IMR-90 (cell line): ENCODE measurements around the gene KIFBP. TPM values are rescaled to one million over a fixed set of nuclear protein-coding genes. Genes with fewer than 3 reads are reported as not detected.

Source experiments
- ATAC-seq: fragments of 200-7000 bp; cut with Tn5 transposase; 2 replicates; pipeline ENCODE4 v1.9.1; 2020; ENCODE audit warnings: low read depth, mild to moderate bottlenecking, moderate library complexity
- BruUV-seq: library from RNA; stranded (reverse); fragments of 400-500 nt; replicated peaks from 2 replicates; lab custom pipeline; 2021; lab: Mats Ljungman, UMichigan
- CTCF ChIA-PET: fragments of 300-600 bp; formaldehyde crosslinking; extraction: SDS; loops from one replicate; lab custom pipeline; 2021; ENCODE audit warnings: antibody characterized with exemption; lab: Yijun Ruan, JAX
- POLR2A ChIA-PET: fragments of 300-600 bp; sonication (Branson Sonifier 250); formaldehyde crosslinking; loops from one replicate; lab custom pipeline; 2022; ENCODE audit warnings: antibody characterized with exemption; ENCODE audit not compliant: unreplicated experiment; lab: Charles Lee
- DNase-seq: peaks from one replicate; pipeline ENCODE4 v3.0.0; 2013
- H2AFZ ChIP-seq: replicated peaks from 2 replicates; pipeline ENCODE3; 2013; ENCODE audit warnings: low read length, mild to moderate bottlenecking; ENCODE audit not compliant: poor library complexity
- H2AK5ac ChIP-seq: 2 replicates; pipeline ENCODE4 v1.6.1; 2013; ENCODE audit warnings: low read depth, low read length, inconsistent platforms
- H2AK9ac ChIP-seq: replicated peaks from 2 replicates; pipeline ENCODE3; 2013; ENCODE audit warnings: mild to moderate bottlenecking, low read depth, low read length, moderate library complexity; ENCODE audit not compliant: poor library complexity
- H2BK120ac ChIP-seq: 2 replicates; pipeline ENCODE4 v1.6.1; 2013; ENCODE audit warnings: low read depth, low read length, inconsistent platforms
- H2BK15ac ChIP-seq: 3 replicates; pipeline ENCODE4 v1.6.1; 2013; ENCODE audit warnings: low read depth, low read length, inconsistent platforms
- H2BK20ac ChIP-seq: 2 replicates; pipeline ENCODE4 v1.6.1; 2013; ENCODE audit warnings: low read depth, mild to moderate bottlenecking, inconsistent platforms, low read length, moderate library complexity
- H2BK5ac ChIP-seq: 2 replicates; pipeline ENCODE4 v1.6.1; 2013; ENCODE audit warnings: mild to moderate bottlenecking, low read depth, low read length, inconsistent platforms; ENCODE audit not compliant: poor library complexity, severe bottlenecking
- H3K14ac ChIP-seq: replicated peaks from 2 replicates; pipeline ENCODE4 v1.6.1; 2013; ENCODE audit warnings: low read depth, low read length, inconsistent platforms
- H3K18ac ChIP-seq: 2 replicates; pipeline ENCODE4 v1.6.1; 2013; ENCODE audit warnings: low read depth, low read length, control low read depth
- H3K23ac ChIP-seq: 2 replicates; pipeline ENCODE4 v1.6.1; 2013; ENCODE audit warnings: low read depth, low read length, inconsistent platforms
- H3K27ac ChIP-seq: 2 replicates; pipeline ENCODE4 v1.5.1; 2013; ENCODE audit warnings: mild to moderate bottlenecking, control low read depth, low read length; ENCODE audit not compliant: insufficient read depth
- H3K27me3 ChIP-seq: 2 replicates; pipeline ENCODE4 v1.6.1; 2013; ENCODE audit warnings: low read length; ENCODE audit not compliant: control insufficient read depth, insufficient read depth
- H3K36me3 ChIP-seq: 2 replicates; pipeline ENCODE4 v1.6.1; 2013; ENCODE audit warnings: low read length, mixed read lengths; ENCODE audit not compliant: control insufficient read depth, insufficient read depth
- H3K4ac ChIP-seq: 2 replicates; pipeline ENCODE4 v1.6.1; 2013; ENCODE audit warnings: low read depth, low read length, inconsistent platforms
- H3K4me1 ChIP-seq: 2 replicates; pipeline ENCODE4 v1.6.1; 2013; ENCODE audit warnings: low read length, mixed read lengths; ENCODE audit not compliant: control insufficient read depth, insufficient read depth
- H3K4me2 ChIP-seq: 2 replicates; pipeline ENCODE4 v1.6.1; 2013; ENCODE audit warnings: low read depth, mild to moderate bottlenecking, control low read depth, low read length, moderate library complexity
- H3K4me3 ChIP-seq: 2 replicates; pipeline ENCODE4 v1.5.1; 2013; ENCODE audit warnings: low read depth, mild to moderate bottlenecking, control low read depth, low read length, moderate library complexity; ENCODE audit not compliant: insufficient read depth
- H3K56ac ChIP-seq: 2 replicates; pipeline ENCODE4 v1.6.1; 2013; ENCODE audit warnings: low read length, inconsistent platforms; ENCODE audit not compliant: insufficient read depth; ENCODE audit errors: extremely low read depth
- H3K79me1 ChIP-seq, 2 experiments: 2 replicates each; pipeline ENCODE4 v1.6.1; 2013; ENCODE audit warnings: low read length in 2 of 2, inconsistent platforms in 1 of 2, low read depth in 1 of 2
- H3K9ac ChIP-seq: 2 replicates; pipeline ENCODE4 v1.6.1; 2013; ENCODE audit warnings: low read depth, low read length, control low read depth
- H3K9me1 ChIP-seq: 2 replicates; pipeline ENCODE4 v1.6.1; 2013; ENCODE audit warnings: low read length, inconsistent platforms; ENCODE audit not compliant: insufficient read depth
- H3K9me3 ChIP-seq: 2 replicates; pipeline ENCODE4 v1.6.1; 2013; ENCODE audit warnings: low read length; ENCODE audit not compliant: control insufficient read depth, insufficient read depth
- H4K20me1 ChIP-seq: 2 replicates; pipeline ENCODE4 v1.6.1; 2013; ENCODE audit warnings: low read length, inconsistent platforms; ENCODE audit not compliant: insufficient read depth
- H4K5ac ChIP-seq: 2 replicates; pipeline ENCODE4 v1.6.1; 2013; ENCODE audit warnings: mild to moderate bottlenecking, low read depth, low read length, control low read depth
- H4K8ac ChIP-seq, 2 experiments: 2 replicates each; pipeline ENCODE4 v1.6.1; 2013; ENCODE audit warnings: low read depth in 2 of 2, low read length in 2 of 2, control low read depth in 1 of 2, inconsistent platforms in 1 of 2
- H4K91ac ChIP-seq: 2 replicates; pipeline ENCODE4 v1.6.1; 2013; ENCODE audit warnings: low read depth, low read length, inconsistent platforms; ENCODE audit not compliant: insufficient read depth
- CEBPB ChIP-seq: IDR thresholded peaks from 2 replicates; pipeline ENCODE4 v1.6.1; 2012; ENCODE audit warnings: low read depth, low read length, improper control_type of control experiment
- USF2 ChIP-seq: fragments of 150-350 bp; IDR thresholded peaks from 2 replicates; pipeline ENCODE4 v1.6.1; 2017; ENCODE audit warnings: mild to moderate bottlenecking, antibody characterized with exemption, low read length, low read depth
- WGBS, 2 experiments: methylation state at CpG; one replicate each; pipeline versions ENCODE4 v1.1.5 to v1.1.7; 2013; ENCODE audit warnings: missing lambda C conversion rate in 2 of 2; ENCODE audit not compliant: insufficient read length in 1 of 2; ENCODE audit errors: extremely low coverage in 2 of 2; 5-methylcytosine and 5-hydroxymethylcytosine counted together
- dilution Hi-C: fragments of 300-500 bp; cut with HindIII; formaldehyde crosslinking; loops from one replicate; pipeline ENCODE4 v1.14.3; 2018; ENCODE audit warnings: low sequenced_read_pairs; ENCODE audit not compliant: unreplicated experiment
- in situ Hi-C: fragments of 300-500 bp; cut with MboI; formaldehyde crosslinking; loops from 3 replicates; pipeline ENCODE4 v1.14.3; 2019; ENCODE audit warnings: low sequenced_read_pairs, inconsistent platforms, mixed read lengths
- intact Hi-C: fragments of 100-400 bp; cut with micrococcal nuclease; formaldehyde crosslinking; loops from 2 replicates; pipeline ENCODE4 v1.10.0; 2022
- polyA plus RNA-seq, 3 experiments: library from polyadenylated mRNA; depleted of rRNA; stranded (reverse); fragments of >200 nt; gene quantifications; 2 replicates each; pipeline ENCODE4 v1.2.3, GENCODE V29; 2012; ENCODE audit warnings: low replicate concordance in 1 of 3
- total RNA-seq: library from RNA; depleted of rRNA; stranded (reverse); fragments of >200 nt; gene quantifications from 2 replicates; pipeline ENCODE4 v1.2.3, GENCODE V29; 2012

The KIFBP gene
- total and polyA plus RNA-seq, 2 of the 4 experiments (the other 2 are of a cell fraction): 30.6 to 51.3 TPM

GRCh38 chr10:69022611-69023010 is 34.0 kb downstream of the KIFBP start:
- WGBS, 2 experiments: 96% methylated on average over 5 of the region's 19 CpGs; no CpG with 5 or more reads in 1 of the 2 experiments
- no TSS peak for BruUV-seq

More at GRCh38 chr10:69022611-69023010, 34.0 kb downstream of the KIFBP start:
- DNase-seq: no peak
- H3K36me3 ChIP-seq: 0 out of 2 replicates have a peak, but pooled peaks cover 2% of the 10 kb centered on the region
- H3K9ac ChIP-seq: no peak overlapping the region
- dilution Hi-C loops (loop anchor here (25.0 kb wide), 1 partner anchor 90 kb away; the partner anchor contains the start of gene VPS26A), intact Hi-C loops (no loop called here), in situ Hi-C loops (no loop called here)
- ChIA-PET POLR2A (no interaction called here), CTCF (no interaction called here)
- H3K9me3 ChIP-seq: no peaks in the 10 kb centered on the region
- H3K4ac ChIP-seq: no peak overlapping the region
- no peak overlapping the region for H3K56ac ChIP-seq
- no peak overlapping the region for H2AK5ac ChIP-seq
- H3K9me1 ChIP-seq: 0 out of 2 replicates have a peak, but pooled peaks cover 7% of the 10 kb centered on the region
- no peak for ATAC-seq
- no peak overlapping the region for H2BK15ac ChIP-seq
- no peak overlapping the region for H3K4me3 ChIP-seq
- no peak overlapping the region for H4K5ac ChIP-seq
- no peak overlapping the region for H3K4me2 ChIP-seq
- no peak overlapping the region for H3K23ac ChIP-seq
- H4K20me1 ChIP-seq: no peaks in the 10 kb centered on the region
- no peak overlapping the region for H2AFZ ChIP-seq
- TF ChIP-seq CEBPB: no peak
- TF ChIP-seq USF2: no peak
- H4K8ac ChIP-seq: no peak overlapping the region
- peaks cover 3% of the 10 kb centered on the region; the same call in 1 of the 2 replicates for H3K4me1 ChIP-seq
- no peak overlapping the region for H4K91ac ChIP-seq
- no peaks in the 10 kb centered on the region for H3K27me3 ChIP-seq
- no peak overlapping the region for H3K27ac ChIP-seq
- H3K14ac ChIP-seq: no peak overlapping the region
- H2BK120ac ChIP-seq: no peak overlapping the region
- no peak overlapping the region for H2BK5ac ChIP-seq
- no peaks in the 10 kb centered on the region for H3K79me1 ChIP-seq
- H3K18ac ChIP-seq: no peak overlapping the region
- H2BK20ac ChIP-seq: no peak overlapping the region
- H2AK9ac ChIP-seq: no peak overlapping the region
